ENCODE measurements around the gene NCKAP5. TPM values are rescaled to one million over a fixed set of nuclear protein-coding genes. Genes with fewer than 3 reads are reported as not detected.

Gene NCKAP5
- total and polyA plus RNA-seq, 8 donors: 0.23 to 1.5 (median 0.44) TPM

- H3K27ac ChIP-seq: no peak overlapping the region
- DNase-seq (no peak), ATAC-seq (peak in 2 of 4 donors; percentile 52 to 57), FAIRE-seq (no peak)
- no peaks in the 10 kb centered on the region for H3K27me3 ChIP-seq
- WGBS, 2 donors: 54 to 55% methylated on average over 5 of the region's 5 CpGs
- intact Hi-C loops (cut with DNase I): no loop called here
- no peaks in the 10 kb centered on the region for H3K9me3 ChIP-seq
- H3K36me3 ChIP-seq: no peaks in the 10 kb centered on the region
- no peak for TF ChIP-seq CTCF (IDR thresholded peaks at IDR 0.05)
- no peak overlapping the region for H3K4me3 ChIP-seq
- H3K4me1 ChIP-seq: peaks cover 0 to 12% (median 6%) of the 10 kb centered on the region in 3 donors
Measured at GRCh38 chr2:133434959-133435668, 133.1 kb downstream of the NCKAP5 start.

DNA sequence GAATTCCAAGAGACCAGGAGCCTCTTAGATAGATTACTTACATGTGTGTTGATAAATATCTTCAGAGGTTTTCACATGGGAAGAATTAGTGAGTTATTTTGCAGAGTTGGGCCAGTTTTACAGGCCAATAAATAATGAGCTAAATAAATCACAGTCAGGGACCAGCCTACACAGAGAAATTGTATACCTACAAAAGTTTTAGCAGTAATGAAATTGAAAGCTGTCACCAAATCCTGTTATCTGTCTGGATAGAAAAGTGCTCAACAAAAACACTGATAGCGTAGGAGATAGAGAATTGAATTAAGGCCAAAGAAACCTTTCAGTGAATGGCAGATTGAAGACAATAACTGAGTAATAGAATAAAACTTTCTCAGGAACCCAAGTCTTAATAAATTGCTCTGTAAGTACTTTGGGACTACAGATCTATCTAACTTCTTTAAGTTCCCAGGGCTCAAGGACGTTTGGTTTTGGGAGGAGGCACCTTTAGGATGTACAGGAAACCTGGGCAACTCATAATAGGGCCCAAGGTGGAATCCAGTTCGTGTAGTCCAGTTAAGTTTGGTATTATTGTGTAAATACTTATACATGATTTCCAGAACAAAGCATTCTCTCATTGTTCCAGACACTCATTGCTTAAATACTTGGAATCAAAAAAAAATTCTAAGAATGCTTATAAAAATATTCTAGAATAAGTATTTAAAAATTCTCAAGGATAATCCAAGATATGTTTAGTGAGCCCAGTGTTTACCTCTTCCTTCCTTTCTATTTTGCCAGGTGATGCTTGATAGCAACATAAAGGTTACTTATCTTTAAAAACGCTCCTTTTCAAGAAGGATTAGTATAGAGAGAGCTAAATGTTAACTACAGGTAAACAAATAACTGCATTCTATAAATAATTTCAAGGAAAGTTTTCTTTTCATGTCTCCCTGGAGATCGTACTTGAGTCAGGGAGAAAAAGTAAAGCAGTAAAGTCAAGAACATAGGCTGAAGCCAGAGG is 134.5 kb downstream of the NCKAP5 start:
- Histone ChIP-seq H3K36me3 (no peaks in the 10 kb centered on the region), H3K4me1 (peaks cover 0 to 12% (median 6%) of the 10 kb centered on the region in 3 donors), H3K27me3 (no peaks in the 10 kb centered on the region), H3K9me3 (no peaks in the 10 kb centered on the region), H3K4me3 (no peak overlapping the region), H3K27ac (no peak overlapping the region)
- 44 to 50% methylated on average over 5 of the region's 5 CpGs for WGBS, 2 donors
- FAIRE-seq (no peak), ATAC-seq (no peak), DNase-seq (no peak)
- TF ChIP-seq CTCF (IDR thresholded peaks at IDR 0.05): no peak
- intact Hi-C loops (cut with DNase I): no loop called here

DNA sequence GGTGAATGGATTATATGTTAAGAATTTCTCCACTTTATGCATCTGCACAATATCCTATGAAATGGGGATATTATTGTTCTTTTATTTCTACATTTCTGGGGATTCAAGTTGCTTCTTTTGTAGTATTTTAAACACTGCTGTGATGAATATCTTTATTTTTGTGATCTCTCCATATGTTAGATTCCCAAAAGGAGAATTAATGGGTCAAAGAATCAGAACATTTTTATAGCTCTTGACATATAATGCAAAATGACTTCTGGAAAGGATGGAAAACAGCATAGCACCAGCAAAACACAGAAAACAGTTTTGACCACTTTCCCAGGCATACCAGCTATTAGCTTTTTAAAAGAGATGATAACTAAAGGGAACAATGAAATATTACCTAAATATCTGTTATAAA is 135.5 kb downstream of the NCKAP5 start:
- no peaks in the 10 kb centered on the region for H3K27me3 ChIP-seq
- no peak overlapping the region for H3K4me3 ChIP-seq
- H3K36me3 ChIP-seq: no peaks in the 10 kb centered on the region
- H3K9me3 ChIP-seq: no peaks in the 10 kb centered on the region
- no peak for FAIRE-seq
- no peak for ATAC-seq
- H3K4me1 ChIP-seq: peaks cover 0 to 3% (median 0%) of the 10 kb centered on the region in 3 donors
- no peak for DNase-seq
- intact Hi-C loops (cut with DNase I): no loop called here
- TF ChIP-seq CTCF (IDR thresholded peaks at IDR 0.05): no peak
- H3K27ac ChIP-seq: no peak overlapping the region

DNA sequence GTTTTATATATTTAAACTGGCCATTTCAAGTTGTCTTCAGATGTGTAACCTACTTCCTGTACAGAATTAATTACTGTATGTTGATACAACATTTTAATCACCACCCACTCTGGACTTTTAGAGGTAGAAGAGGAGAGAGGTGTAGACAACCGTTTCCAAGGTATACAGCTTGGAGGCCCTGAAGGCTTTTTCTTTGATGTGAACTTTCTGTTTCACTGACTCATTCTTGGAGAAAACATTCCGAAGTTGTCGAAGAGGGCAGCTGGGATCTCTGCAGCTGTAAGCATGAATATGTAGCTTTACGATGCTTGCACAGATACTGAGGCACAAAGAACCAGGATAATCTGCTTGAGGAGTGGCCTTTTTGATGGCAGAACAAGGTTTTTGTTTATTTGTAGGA is 137.0 kb downstream of the NCKAP5 start:
- Histone ChIP-seq H3K36me3 (no peaks in the 10 kb centered on the region), H3K27ac (no peak overlapping the region), H3K4me1 (no peaks in the 10 kb centered on the region), H3K27me3 (no peaks in the 10 kb centered on the region), H3K4me3 (no peak overlapping the region), H3K9me3 (no peaks in the 10 kb centered on the region)
- intact Hi-C loops (cut with DNase I): no loop called here
- TF ChIP-seq CTCF (IDR thresholded peaks at IDR 0.05): no peak
- DNase-seq (no peak), FAIRE-seq (no peak), ATAC-seq (no peak)
- WGBS, 2 donors: 46 to 54% methylated on average over 4 of the region's 4 CpGs

All from pancreas (tissue), 10 donors.